Stimulated activated CD8-positive, alpha-beta memory T cell treated with anti-CD3 and anti-CD28 coated beads, Interleukin-7, amount 100 ng/mL, for 24 hours (primary cell): ENCODE measurements around the gene CDCA4.

Experiments
- DNase-seq: peaks from one replicate; pipeline ENCODE4 v3.0.0-alpha.2; 2020; ENCODE audit warnings: low read depth

The CDCA4 gene

GRCh38 chr14:105013150-105013785, 7.6 kb downstream of the CDCA4 start:
- DNase-seq = no peak

DNA sequence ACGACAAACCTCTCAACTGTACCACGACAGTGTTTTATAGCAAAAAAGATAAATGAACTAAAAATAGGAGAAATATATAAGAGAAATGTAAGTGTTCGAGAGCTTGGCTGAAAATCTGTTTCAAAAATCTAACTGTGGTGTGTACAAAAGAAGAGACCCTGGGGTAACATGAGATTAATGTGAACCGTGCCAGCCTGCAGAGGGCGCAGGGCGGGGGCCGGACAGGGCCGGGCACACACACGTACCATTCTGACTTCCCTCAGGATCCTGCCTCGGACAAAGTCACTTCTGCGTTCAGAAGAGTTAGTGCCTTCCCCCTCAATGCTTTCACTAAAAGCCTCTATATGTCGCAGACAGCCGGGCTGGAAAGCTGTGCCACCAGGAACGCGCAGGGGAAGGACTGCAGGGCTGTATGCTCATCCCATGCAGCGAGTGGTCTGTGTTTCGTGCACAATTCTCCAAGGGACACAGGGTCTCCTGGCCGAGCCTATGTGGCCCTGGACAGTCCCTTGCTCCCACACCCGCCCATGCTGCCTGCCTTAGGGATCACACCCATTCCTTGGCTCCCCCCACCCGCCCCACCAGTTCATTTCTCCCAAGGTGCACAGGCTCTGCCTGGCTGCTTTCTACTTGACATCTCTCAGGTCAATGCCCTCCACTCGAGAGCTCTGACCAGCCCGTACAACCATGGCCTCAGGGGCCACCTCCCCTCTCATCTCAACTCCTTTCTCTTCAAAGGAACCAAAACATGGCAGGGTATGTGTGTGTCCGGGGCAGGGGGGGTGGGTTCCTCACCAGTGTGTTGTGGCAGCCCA, 8.5 kb downstream of the CDCA4 start:
- DNase-seq = no peak

- no peak for DNase-seq
Measured at GRCh38 chr14:105011312-105011990, 9.4 kb downstream of the CDCA4 start.

- DNase-seq = no peak
Measured at GRCh38 chr14:105010891-105011291, 10.0 kb downstream of the CDCA4 start.

- no peak for DNase-seq
Measured at GRCh38 chr14:105010106-105010505, 10.8 kb downstream of the CDCA4 start.

DNA sequence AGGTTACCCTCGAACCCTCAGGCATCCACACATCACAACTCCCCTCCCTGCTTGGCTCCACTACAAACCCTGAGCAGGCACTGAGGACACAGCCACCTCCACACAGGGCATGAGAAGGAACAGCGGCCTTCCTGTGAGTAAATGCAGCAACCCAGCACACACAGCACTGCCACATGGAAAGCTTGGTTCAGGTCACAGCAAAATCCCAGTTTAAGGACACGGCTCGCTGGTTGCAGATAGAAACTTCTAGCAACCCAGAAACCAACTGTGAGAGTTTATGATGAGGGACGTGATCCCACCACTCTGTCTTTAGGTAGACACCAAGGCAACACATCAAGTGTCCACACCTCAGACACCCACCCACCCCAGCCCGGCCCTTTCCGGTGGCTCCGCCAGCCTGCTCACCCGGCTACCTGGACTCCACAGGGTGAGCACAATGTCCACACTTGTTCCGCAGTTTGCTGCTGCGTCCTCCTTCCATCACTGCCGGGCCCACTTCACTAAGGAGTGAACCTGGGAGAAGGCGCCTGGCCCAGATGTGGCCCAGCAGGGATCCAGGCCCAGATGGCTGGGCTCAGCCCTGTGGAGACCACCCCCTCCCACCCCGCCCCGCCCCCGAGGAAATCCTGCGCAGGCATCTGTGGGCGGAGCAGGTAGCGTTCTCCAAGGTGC, 13.2 kb downstream of the CDCA4 start:
- DNase-seq = no peak

GRCh38 chr14:105006831-105007592, 13.9 kb downstream of the CDCA4 start:
- DNase-seq = no peak

GRCh38 chr14:105005929-105006830, 14.7 kb downstream of the CDCA4 start:
- DNase-seq = no peak

DNA sequence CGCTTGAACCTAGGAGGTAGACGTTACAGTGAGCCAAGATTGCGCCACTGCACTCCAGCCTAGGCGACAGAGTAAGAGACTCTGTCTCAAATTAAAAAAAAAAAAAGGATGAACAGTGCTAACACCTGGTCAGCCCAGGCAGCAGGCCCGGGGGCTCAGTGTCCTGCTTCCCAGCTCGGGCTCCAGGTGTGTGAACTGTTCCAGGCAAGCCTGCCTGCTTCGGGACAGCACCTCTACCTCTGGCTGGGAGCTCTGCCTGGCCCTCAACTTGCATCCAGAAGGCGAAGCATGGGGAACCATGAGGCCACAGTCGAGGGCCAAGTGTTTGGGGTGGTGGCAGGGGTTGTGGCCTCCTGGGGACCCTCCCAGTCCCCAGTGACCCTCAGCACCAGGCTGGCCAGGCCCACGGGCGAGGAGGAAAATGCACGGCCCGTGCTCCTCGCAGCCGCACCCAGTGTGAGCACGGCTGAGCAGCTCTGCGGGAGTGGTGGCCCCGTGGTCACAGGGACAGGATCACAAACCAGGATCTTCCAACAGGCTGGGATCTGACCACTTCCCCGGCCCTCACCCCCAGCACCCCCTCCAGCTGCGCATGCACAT, 15.5 kb downstream of the CDCA4 start:
- no peak for DNase-seq

DNA sequence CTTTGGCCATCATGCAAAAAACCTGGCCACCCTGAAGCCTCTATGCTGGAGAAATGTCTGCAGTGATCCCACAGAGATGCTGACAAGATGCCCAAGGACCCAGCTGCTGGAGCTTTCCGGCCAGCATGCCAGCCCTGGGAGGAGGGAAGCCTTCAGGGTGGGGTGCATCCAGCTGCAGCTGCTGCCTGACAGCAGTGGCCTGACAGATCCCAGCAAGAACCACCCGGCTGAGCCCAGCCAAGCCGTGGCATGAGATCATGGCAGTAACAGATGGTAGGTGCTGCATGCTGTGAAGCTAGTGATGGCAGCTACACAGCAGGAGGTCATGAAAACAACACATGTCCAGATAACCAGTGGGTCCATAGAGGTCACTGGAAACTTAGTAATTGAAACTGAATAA, 21.5 kb downstream of the CDCA4 start:
- DNase-seq = no peak

DNA sequence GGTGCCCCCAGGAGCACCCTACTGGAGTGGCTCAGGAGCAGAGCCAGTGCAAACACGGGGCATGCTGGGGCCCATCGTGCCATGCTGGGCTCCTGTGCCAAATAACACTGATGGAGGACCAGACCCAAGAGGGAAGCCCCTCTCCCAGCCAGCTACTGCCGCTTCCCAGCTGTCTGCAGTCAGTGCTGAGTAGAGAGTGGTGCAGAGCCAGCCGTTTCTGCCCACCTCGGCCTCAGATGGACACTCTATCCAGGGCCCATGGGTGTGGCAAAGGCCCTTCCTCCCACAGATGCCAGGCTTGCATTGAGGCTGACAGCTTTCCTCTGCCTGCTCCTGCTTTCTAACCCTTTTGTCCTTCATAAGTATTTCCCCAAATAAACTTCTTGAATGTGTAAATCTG, 22.1 kb downstream of the CDCA4 start:
- DNase-seq = no peak

- no peak for DNase-seq
Measured at GRCh38 chr14:104996483-104996882, 24.4 kb downstream of the CDCA4 start.

DNA sequence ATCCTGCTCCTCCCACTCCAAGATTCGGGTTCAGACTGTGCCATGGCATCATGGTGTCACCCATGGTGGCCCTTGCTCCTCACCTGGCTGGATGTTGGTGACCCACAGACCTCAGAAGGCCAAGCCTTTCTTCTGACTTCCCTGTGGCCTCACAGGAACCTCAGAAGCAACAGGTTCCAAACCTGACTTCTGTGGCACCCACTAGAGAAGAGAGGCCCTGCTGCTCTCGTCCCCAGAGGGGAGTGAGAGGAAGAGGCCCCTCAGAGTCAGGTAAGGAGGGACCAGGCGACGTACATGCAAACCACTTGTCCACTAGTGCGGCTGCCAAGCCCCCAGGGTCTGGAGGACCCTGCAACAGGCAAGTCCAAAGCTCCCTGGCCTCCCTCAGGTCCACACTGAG, 24.9 kb downstream of the CDCA4 start:
- DNase-seq = no peak

- no peak for DNase-seq
Measured at GRCh38 chr14:104994978-104995377, 25.9 kb downstream of the CDCA4 start.

GRCh38 chr14:104993808-104994591, 26.9 kb downstream of the CDCA4 start:
- DNase-seq = no peak

DNA sequence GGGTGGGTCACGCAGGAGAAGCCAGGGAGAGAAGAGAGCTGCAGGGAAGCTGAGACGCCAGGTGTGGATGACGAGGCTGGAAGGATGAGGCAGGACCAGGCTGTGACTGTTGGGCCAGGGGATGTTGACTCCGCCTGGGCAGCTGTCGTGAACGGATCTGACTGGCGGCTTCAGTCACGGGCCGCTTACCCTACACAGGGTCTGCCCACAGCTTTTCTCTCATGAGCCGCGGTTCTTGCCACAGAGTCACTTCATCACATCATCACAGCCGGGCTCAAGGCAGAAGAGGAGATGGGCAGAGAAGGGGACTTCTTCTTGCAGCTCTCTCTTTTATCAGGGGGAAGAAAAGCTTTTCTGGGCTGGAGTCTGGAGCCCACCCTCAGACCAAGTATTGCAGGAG, 27.6 kb downstream of the CDCA4 start:
- DNase-seq = no peak

DNA sequence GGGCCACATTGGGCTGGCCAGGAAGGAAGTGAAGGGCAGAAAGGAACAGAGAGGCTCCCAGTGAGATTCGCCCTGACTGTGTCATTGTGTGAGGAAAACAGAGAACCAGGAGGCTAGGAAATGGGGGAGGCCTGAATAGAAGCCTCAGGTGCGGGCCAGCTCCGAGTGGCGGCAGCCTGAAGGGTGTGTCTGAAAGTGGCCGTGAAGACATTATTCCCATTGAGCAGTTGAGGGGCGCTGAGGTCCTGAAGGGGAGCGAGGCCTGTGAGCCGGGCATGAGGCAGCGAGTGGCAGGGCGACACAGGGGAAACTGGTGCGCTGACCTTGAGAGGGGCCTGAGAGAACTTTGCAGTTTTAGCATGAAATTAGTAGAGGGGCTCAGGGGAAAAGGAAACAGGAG, 28.4 kb downstream of the CDCA4 start:
- DNase-seq = no peak

GRCh38 chr14:104991896-104992230, 29.0 kb downstream of the CDCA4 start:
- DNase-seq = no peak

DNA sequence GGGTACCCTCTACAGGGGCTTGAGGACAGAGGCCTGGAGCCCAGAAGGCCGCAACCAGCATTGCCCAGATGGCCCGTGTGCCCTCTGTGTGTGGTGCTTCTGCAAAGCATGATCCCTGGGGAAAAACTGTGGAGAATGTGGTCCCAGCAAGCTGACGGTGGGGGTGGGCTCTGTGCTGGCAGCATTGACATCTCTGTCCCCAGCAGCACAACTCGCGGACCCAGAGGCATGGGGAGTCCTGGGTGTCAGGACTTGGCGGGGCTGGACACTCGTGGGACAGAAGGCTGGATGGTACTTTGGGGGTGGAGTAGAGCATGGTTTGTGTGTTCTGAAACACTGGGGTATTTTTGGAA, 31.0 kb downstream of the CDCA4 start:
- DNase-seq = no peak
